CD8-positive, alpha-beta memory T cell (primary cell): Measurements from ENCODE around the gene SEMA6A. TPM values are rescaled to one million over a fixed set of nuclear protein-coding genes. Genes with fewer than 3 reads are reported as not detected.
"Not testable (repeated sequence)": the region's sequence is repeated elsewhere in the genome, so short reads cannot be mapped to it uniquely, and the experiment has no call there.

Experiments
- CTCF ChIA-PET: fragments of 350-600 bp; sonication (Branson Sonifier 250); formaldehyde crosslinking; loops from one replicate; lab custom pipeline; 2021; ENCODE audit warnings: antibody characterized with exemption; lab: Charles Lee
- POLR2A ChIA-PET: fragments of 350-600 bp; sonication (Branson Sonifier 250); formaldehyde crosslinking; loops from one replicate; lab custom pipeline; 2021; ENCODE audit warnings: antibody characterized with exemption; lab: Charles Lee
- DNase-seq, 5 donors: peaks; one replicate each; pipeline versions ENCODE4 v3.0.0 to v3.0.0-alpha.2; 2020 to 2022; ENCODE audit warnings: mixed read lengths in 1 of 5
- H3K27ac ChIP-seq: one replicate; pipeline ENCODE4 v1.7.0; 2013; ENCODE audit warnings: low read depth, mild to moderate bottlenecking, low read length, moderate library complexity
- H3K27me3 ChIP-seq: 2 replicates; pipeline ENCODE4 v1.7.0; 2013; ENCODE audit warnings: low read length, mild to moderate bottlenecking; ENCODE audit not compliant: insufficient read depth, poor library complexity, severe bottlenecking
- H3K36me3 ChIP-seq: 2 replicates; pipeline ENCODE4 v1.7.0; 2013; ENCODE audit warnings: mild to moderate bottlenecking, low read length, moderate library complexity; ENCODE audit not compliant: insufficient read depth
- H3K4me1 ChIP-seq: 2 replicates; pipeline ENCODE4 v1.7.0; 2013; ENCODE audit warnings: mild to moderate bottlenecking, low read length, moderate library complexity; ENCODE audit not compliant: insufficient read depth
- H3K4me3 ChIP-seq: 2 replicates; pipeline ENCODE4 v1.7.0; 2013; ENCODE audit warnings: mild to moderate bottlenecking, low read length
- H3K9me3 ChIP-seq: 2 replicates; pipeline ENCODE4 v1.7.0; 2013; ENCODE audit warnings: mild to moderate bottlenecking, low read length
- H3K27ac Mint-ChIP-seq, 8 donors: one replicate each; pipeline ENCODE4 v1.8.0; 2020 to 2021; ENCODE audit warnings: mixed read lengths in 8 of 8, mild to moderate bottlenecking in 6 of 8, inconsistent platforms in 3 of 8, moderate library complexity in 3 of 8
- H3K27me3 Mint-ChIP-seq, 2 donors: one replicate each; pipeline ENCODE4 v1.8.0; 2020 to 2021; ENCODE audit warnings: mixed read lengths in 2 of 2, mild to moderate bottlenecking in 1 of 2, moderate library complexity in 1 of 2
- H3K36me3 Mint-ChIP-seq, 3 donors: one replicate each; pipeline ENCODE4 v1.8.0; 2020 to 2021; ENCODE audit warnings: mixed read lengths in 3 of 3, inconsistent platforms in 1 of 3, mild to moderate bottlenecking in 1 of 3
- H3K4me1 Mint-ChIP-seq, 3 donors: one replicate each; pipeline ENCODE4 v1.8.0; 2020 to 2021; ENCODE audit warnings: mixed read lengths in 3 of 3, inconsistent platforms in 1 of 3, mild to moderate bottlenecking in 1 of 3
- H3K4me3 Mint-ChIP-seq, 7 donors: one replicate each; pipeline ENCODE4 v1.8.0; 2020 to 2021; ENCODE audit warnings: mixed read lengths in 7 of 7, mild to moderate bottlenecking in 6 of 7, moderate library complexity in 4 of 7, inconsistent platforms in 2 of 7
- H3K9me3 Mint-ChIP-seq, 5 donors: one replicate each; pipeline ENCODE4 v1.8.0; 2020 to 2022; ENCODE audit warnings: mixed read lengths in 5 of 5, mild to moderate bottlenecking in 3 of 5, moderate library complexity in 2 of 5, inconsistent platforms in 1 of 5
- polyA plus RNA-seq: library from polyadenylated mRNA; unstranded; fragments of 300-500 nt; fragmentation: Illumina TruSeq; gene quantifications from one replicate; pipeline ENCODE4 v1.2.3, GENCODE V29; 2021
- total RNA-seq, 2 experiments: library from RNA; stranded (reverse); gene quantifications; one replicate each; pipeline ENCODE4 v1.2.3, GENCODE V29; 2021

The SEMA6A gene
- total and polyA plus RNA-seq, 3 experiments from 2014 or later, result 0.49 TPM; not detected in 2

DNA sequence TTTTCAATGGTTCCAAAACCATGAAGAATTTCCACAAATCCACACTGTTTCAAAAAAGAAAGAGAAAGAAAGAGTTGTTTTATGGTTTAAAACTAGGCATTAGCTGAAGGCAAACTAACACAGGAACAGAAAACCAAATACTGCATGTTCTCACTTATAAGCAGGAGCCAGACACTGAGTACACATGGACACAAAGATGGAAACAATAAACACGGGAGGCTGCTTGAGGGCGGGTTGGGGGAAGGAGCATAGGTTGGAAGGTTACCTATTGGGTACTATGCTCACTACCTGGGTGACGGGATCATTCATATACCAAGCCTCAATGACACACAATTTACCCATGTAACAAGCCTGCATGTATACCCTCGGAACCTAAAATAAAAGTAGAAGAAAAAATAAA is 45.0 kb downstream of the SEMA6A start:
- Histone ChIP-seq H3K4me1 (no peaks in the 10 kb centered on the region), H3K36me3 (no peaks in the 10 kb centered on the region), H3K27ac (no peak overlapping the region), H3K9me3 (no peaks in the 10 kb centered on the region), H3K27me3 (no peaks in the 10 kb centered on the region), H3K4me3 (no peak overlapping the region)
- no peak overlapping the region for H3K4me3 Mint-ChIP-seq
- ChIA-PET POLR2A (no interaction called here), CTCF (no interaction called here)
- no peak overlapping the region for H3K27ac Mint-ChIP-seq
- H3K36me3 Mint-ChIP-seq, result peaks cover 0 to 4% (median 0%) of the 10 kb centered on the region in 3 donors
- no peaks in the 10 kb centered on the region for H3K4me1 Mint-ChIP-seq
- no peaks in the 10 kb centered on the region for H3K9me3 Mint-ChIP-seq
- DNase-seq, result no peak
- H3K27me3 Mint-ChIP-seq, result no peaks in the 10 kb centered on the region

DNA sequence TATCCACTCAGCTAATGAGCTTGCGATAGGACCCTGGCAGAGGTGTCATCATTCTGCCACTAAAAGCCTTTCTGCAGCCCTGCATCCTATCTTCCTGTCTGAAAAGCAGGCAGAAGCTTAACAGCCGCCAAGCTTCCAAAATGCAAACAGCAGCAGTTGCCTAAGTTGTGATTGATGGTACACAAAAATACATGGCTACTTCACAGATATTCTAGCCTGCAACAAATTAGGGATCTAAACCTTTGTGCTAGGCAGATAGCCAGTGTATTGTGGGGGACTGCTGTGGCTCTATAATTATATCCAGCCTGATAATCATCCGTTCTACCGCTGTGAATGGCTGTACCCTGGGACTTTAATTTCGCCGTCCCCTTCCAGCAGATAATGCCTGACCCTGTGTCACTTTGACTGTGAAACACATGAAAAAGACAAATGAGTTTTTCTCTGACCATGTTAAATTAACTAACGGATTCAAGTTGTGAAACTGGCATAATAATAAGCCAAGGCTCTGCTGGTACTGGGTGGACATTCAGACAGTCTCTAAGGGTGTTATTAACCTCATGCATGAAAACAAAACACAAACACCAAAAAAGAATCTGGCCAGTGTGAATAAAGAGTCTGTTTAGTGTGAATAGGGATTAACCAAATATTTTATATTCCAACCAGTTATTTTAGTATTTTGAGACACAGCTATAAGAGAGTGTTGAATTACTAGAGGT is 45.9 kb downstream of the SEMA6A start:
- Mint-ChIP-seq H3K4me1 (no peaks in the 10 kb centered on the region), H3K9me3 (no peaks in the 10 kb centered on the region), H3K27me3 (no peaks in the 10 kb centered on the region), H3K36me3 (peaks cover 0 to 4% (median 0%) of the 10 kb centered on the region in 3 donors), H3K27ac (no peak overlapping the region), H3K4me3 (no peak overlapping the region)
- no peak for DNase-seq
- Histone ChIP-seq H3K36me3 (no peaks in the 10 kb centered on the region), H3K9me3 (no peaks in the 10 kb centered on the region), H3K27me3 (no peaks in the 10 kb centered on the region), H3K4me1 (no peaks in the 10 kb centered on the region), H3K27ac (no peak overlapping the region), H3K4me3 (no peak overlapping the region)
- ChIA-PET CTCF (no interaction called here), POLR2A (no interaction called here)

DNA sequence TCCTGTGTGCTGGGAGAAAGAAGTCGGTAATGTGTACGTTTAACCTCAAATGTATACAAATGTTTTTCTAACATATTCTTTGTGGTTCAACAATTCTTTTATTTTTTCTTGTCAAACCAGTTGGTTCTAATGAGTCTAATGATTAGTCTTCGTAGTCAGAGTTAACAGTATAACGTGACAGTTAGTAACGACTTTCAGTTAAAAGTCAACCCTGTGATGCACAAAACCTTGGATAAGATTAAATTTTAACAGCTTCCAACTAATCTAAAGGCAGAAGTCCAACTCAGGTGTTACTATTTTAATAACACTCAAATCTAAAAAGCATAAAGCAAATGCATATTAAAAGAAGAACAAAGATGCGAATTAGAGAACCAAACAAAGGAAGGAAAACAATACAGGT is 47.0 kb downstream of the SEMA6A start:
- H3K4me3 Mint-ChIP-seq, result no peak overlapping the region
- Histone ChIP-seq H3K4me1 (no peaks in the 10 kb centered on the region), H3K9me3 (no peaks in the 10 kb centered on the region), H3K36me3 (no peaks in the 10 kb centered on the region), H3K27ac (no peak overlapping the region), H3K4me3 (no peak overlapping the region), H3K27me3 (no peaks in the 10 kb centered on the region)
- peaks cover 0 to 4% (median 0%) of the 10 kb centered on the region in 3 donors for H3K36me3 Mint-ChIP-seq
- H3K27ac Mint-ChIP-seq, result no peak overlapping the region
- CTCF ChIA-PET, result no interaction called here
- H3K27me3 Mint-ChIP-seq, result no peaks in the 10 kb centered on the region
- H3K4me1 Mint-ChIP-seq, result no peaks in the 10 kb centered on the region
- no peaks in the 10 kb centered on the region for H3K9me3 Mint-ChIP-seq
- DNase-seq, result no peak
- POLR2A ChIA-PET, result no interaction called here

DNA sequence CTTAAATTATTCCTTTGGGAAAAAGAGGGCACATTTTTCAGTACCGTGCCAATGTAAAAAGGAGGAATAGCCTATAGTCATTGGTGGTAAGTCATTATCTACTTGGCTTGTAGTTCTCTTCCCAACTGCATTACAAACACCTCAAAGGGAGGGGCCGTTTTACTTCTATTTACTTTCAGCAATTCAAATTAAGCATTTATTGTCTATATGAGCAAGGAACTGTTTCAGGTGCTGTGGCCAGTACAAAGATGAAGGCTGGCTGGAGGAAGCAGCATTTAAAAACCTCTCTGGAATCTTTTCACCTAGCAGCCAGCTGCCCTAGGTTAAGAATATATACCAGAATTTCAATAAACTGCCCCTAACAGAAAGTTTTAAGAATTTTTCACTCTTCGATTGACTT is 48.9 kb downstream of the SEMA6A start:
- POLR2A ChIA-PET, result no interaction called here
- no peaks in the 10 kb centered on the region for H3K4me1 Mint-ChIP-seq
- H3K9me3 ChIP-seq, result no peaks in the 10 kb centered on the region
- peaks cover 0 to 2% (median 0%) of the 10 kb centered on the region in 5 donors for H3K9me3 Mint-ChIP-seq
- no peaks in the 10 kb centered on the region for H3K36me3 ChIP-seq
- H3K36me3 Mint-ChIP-seq, result peaks cover 0 to 2% (median 0%) of the 10 kb centered on the region in 3 donors
- H3K27me3 ChIP-seq, result no peaks in the 10 kb centered on the region
- no peaks in the 10 kb centered on the region for H3K4me1 ChIP-seq
- H3K4me3 ChIP-seq, result no peak overlapping the region
- no peak for DNase-seq
- H3K27me3 Mint-ChIP-seq, result no peaks in the 10 kb centered on the region
- H3K4me3 Mint-ChIP-seq, result no peak overlapping the region
- CTCF ChIA-PET, result no interaction called here
- H3K27ac Mint-ChIP-seq, result no peak overlapping the region
- no peak overlapping the region for H3K27ac ChIP-seq

DNA sequence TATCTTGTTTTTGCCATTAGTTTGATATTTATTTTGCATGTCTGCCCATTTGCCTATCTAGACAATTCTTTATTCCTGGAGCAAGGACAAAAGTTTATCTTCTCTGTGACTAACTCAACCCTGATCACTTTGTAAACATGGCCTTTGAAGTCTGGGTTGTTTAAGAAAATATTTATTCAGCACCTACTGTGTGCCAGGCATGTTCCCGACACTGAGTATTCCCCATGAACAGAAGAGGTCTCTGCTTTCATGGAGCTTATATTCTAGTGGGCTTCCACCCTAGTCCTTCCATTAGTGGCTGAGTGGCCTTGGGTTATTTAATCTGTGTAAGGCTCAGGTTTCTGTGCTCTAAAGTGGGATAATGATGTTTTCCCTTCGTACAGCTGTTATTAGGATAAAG is 49.7 kb downstream of the SEMA6A start:
- H3K9me3 ChIP-seq, result no peaks in the 10 kb centered on the region
- H3K4me3 Mint-ChIP-seq, result no peak overlapping the region
- H3K4me1 ChIP-seq, result no peaks in the 10 kb centered on the region
- H3K4me1 Mint-ChIP-seq, result no peaks in the 10 kb centered on the region
- H3K36me3 ChIP-seq, result no peaks in the 10 kb centered on the region
- H3K27me3 ChIP-seq, result no peaks in the 10 kb centered on the region
- peaks cover 0 to 2% (median 0%) of the 10 kb centered on the region in 5 donors for H3K9me3 Mint-ChIP-seq
- peaks cover 0 to 2% (median 0%) of the 10 kb centered on the region in 3 donors for H3K36me3 Mint-ChIP-seq
- ChIA-PET CTCF (no interaction called here), POLR2A (no interaction called here)
- no peak overlapping the region for H3K4me3 ChIP-seq
- no peak overlapping the region for H3K27ac Mint-ChIP-seq
- DNase-seq, result no peak
- H3K27me3 Mint-ChIP-seq, result no peaks in the 10 kb centered on the region
- no peak overlapping the region for H3K27ac ChIP-seq

DNA sequence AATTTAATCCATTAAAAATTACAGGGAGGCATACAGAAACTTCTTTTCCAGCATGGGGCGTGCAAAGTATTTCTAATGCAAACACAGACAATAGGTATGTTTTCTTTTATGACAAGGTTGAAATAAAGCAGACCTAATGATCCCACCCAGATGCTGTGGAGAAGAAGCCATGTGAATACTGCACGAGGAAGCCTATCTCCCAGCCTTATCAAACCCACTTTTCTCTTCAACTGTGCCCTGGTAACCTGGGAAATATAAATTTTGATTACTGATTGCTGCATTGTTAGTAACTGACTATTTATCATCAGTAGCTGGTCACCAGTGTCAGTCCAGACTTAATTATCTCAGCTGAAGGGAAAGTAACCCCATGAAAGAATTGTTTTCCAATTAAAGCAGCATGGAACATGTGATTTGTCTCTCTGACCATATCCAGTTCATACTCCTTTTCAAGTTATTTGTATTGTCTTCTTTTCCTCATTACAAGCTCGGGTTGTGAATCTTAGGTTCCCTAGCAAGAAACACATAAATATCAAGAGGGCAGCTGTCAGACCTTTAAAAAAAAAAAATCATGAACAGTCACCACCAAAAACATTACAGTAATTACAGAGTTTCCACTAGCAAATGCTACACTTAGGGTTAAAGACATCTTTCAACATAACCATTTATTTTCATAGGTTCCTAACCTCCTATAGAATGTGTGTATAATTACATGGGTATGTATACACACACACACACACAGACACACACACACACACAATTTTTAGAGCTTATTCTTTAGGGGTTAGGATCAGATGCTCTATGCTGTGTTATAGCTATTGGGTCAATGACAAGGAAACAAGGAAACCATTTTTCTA is 50.3 kb downstream of the SEMA6A start:
- no peaks in the 10 kb centered on the region for H3K4me1 ChIP-seq
- Mint-ChIP-seq H3K4me3 (no peak overlapping the region), H3K4me1 (no peaks in the 10 kb centered on the region), H3K27me3 (no peaks in the 10 kb centered on the region), H3K36me3 (peaks cover 0 to 2% (median 0%) of the 10 kb centered on the region in 3 donors), H3K9me3 (peaks cover 0 to 2% (median 0%) of the 10 kb centered on the region in 5 donors), H3K27ac (no peak overlapping the region)
- no peaks in the 10 kb centered on the region for H3K9me3 ChIP-seq
- ChIA-PET CTCF (no interaction called here), POLR2A (no interaction called here)
- no peak for DNase-seq
- H3K36me3 ChIP-seq, result no peaks in the 10 kb centered on the region
- no peak overlapping the region for H3K27ac ChIP-seq
- H3K4me3 ChIP-seq, result no peak overlapping the region
- H3K27me3 ChIP-seq, result no peaks in the 10 kb centered on the region

DNA sequence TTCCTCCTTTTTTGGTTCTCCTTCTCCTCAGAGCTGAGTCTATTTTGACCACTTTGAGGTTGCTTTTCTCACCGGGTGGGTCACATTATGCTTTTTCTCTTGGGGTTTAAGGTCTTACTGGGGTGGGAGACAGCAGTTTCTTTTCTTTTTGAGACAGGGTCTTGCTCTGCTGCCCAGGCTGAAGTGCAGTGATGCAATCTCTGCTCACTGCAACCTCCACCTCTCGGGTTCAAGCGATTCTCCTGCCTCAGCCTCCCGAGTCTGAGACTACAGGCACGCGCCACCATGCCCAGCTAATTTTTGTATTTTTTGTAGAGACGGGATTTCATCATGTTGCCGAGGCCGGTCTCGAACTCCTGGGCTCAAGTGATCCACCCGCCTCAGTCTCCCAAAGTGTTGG is 51.4 kb downstream of the SEMA6A start:
- DNase-seq, H3K9me3 Mint-ChIP-seq, H3K4me1 Mint-ChIP-seq, H3K27me3 Mint-ChIP-seq, H3K36me3 ChIP-seq, CTCF ChIA-PET, POLR2A ChIA-PET, H3K4me3 Mint-ChIP-seq, H3K4me3 ChIP-seq, H3K27ac Mint-ChIP-seq, H3K27me3 ChIP-seq, H3K4me1 ChIP-seq, H3K27ac ChIP-seq, H3K9me3 ChIP-seq, H3K36me3 Mint-ChIP-seq: not testable (repeated sequence)

DNA sequence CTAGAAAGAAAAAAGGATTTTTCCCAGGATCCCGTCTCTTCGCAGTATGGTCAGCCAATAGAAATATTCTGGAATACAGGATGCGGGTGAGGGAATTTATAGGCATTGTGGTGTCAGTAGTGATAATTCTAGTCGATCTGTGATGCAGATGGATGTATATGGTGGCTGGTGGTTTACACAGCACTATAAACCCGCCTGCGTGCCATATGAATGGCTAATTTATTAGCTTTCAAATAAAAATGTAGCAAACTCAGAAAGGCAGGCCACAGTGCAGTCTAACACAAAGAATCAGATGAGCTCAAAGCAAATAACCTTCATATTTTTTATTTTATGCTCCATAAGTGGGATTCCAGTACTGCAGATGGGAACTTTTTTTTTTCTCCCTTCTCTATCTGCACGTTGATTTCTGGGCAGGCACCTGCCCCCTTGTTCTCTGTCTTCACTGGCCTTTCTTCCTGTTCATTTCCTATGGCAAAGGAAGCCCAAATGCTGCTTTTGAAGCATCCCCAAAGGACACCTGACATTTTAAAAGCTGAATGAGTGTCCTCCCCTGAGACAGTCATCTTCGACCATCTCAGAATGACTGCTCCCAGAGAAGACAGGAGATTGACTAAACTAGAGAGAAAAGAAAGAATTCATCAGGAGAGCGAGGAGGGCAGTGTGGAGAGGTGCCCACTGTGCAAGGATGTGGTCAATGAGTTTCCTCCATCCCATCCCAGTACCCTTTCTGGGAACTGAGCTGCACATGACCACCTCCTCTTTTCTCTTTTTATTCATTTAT is 52.1 kb downstream of the SEMA6A start:
- H3K36me3 ChIP-seq, result no peaks in the 10 kb centered on the region
- no peaks in the 10 kb centered on the region for H3K4me1 ChIP-seq
- Mint-ChIP-seq H3K4me3 (no peak overlapping the region), H3K4me1 (no peaks in the 10 kb centered on the region), H3K27ac (no peak overlapping the region), H3K9me3 (peaks cover 0 to 2% (median 0%) of the 10 kb centered on the region in 5 donors), H3K27me3 (no peaks in the 10 kb centered on the region), H3K36me3 (peaks cover 0 to 2% (median 0%) of the 10 kb centered on the region in 3 donors)
- no peak overlapping the region for H3K4me3 ChIP-seq
- ChIA-PET CTCF (no interaction called here), POLR2A (no interaction called here)
- no peak for DNase-seq
- no peak overlapping the region for H3K27ac ChIP-seq
- H3K9me3 ChIP-seq, result no peaks in the 10 kb centered on the region
- no peaks in the 10 kb centered on the region for H3K27me3 ChIP-seq
